ENCODE data around the gene IQCN.

GRCh38 chr19:18298601-18299000, 24.3 kb upstream of the IQCN start:
- no peak for TF ChIP-seq CTCF (IDR thresholded peaks at IDR 0.05; ENCODE audit: borderline replicate concordance, extremely low read depth, low read length, poor library complexity, severe bottlenecking)
- TF ChIP-seq EZH2 (IDR thresholded peaks at IDR 0.05; ENCODE audit: borderline replicate concordance, low read depth, low read length, severe bottlenecking) = no peak

Data from DND-41 (cell line).